Naive B cell (primary cell): ENCODE data around the gene LRP10. TPM values are rescaled to one million over a fixed set of nuclear protein-coding genes. Genes with fewer than 3 reads are reported as not detected.
"Not testable (repeated sequence)": the region's sequence is repeated elsewhere in the genome, so short reads cannot be mapped to it uniquely, and the experiment has no call there.

Source experiments
- ATAC-seq, 2 donors: fragments of 150-1000 bp; cut with Tn5 transposase; 2 replicates each; pipeline ENCODE4 v1.10.0; 2021; ENCODE audit warnings: low read depth in 2 of 2, mild to moderate bottlenecking in 2 of 2, moderate library complexity in 2 of 2
- DNase-seq: peaks from one replicate; pipeline ENCODE4 v3.0.0; 2022
- H3K27ac Mint-ChIP-seq, 6 donors: one replicate each; pipeline ENCODE4 v1.8.0; 2020 to 2022; ENCODE audit warnings: mild to moderate bottlenecking in 6 of 6, mixed read lengths in 6 of 6, moderate library complexity in 5 of 6, inconsistent platforms in 2 of 6
- H3K27me3 Mint-ChIP-seq, 3 donors: one replicate each; pipeline ENCODE4 v1.8.0; 2021 to 2022; ENCODE audit warnings: mixed read lengths in 3 of 3, mild to moderate bottlenecking in 1 of 3
- H3K36me3 Mint-ChIP-seq, 2 donors: one replicate each; pipeline ENCODE4 v1.8.0; 2020 to 2022; ENCODE audit warnings: mixed read lengths in 2 of 2, inconsistent platforms in 1 of 2, mild to moderate bottlenecking in 1 of 2
- H3K4me1 Mint-ChIP-seq, 3 donors: one replicate each; pipeline ENCODE4 v1.8.0; 2020 to 2022; ENCODE audit warnings: mixed read lengths in 3 of 3, inconsistent platforms in 1 of 3, mild to moderate bottlenecking in 1 of 3, moderate library complexity in 1 of 3
- H3K4me3 Mint-ChIP-seq, 8 donors: one replicate each; pipeline ENCODE4 v1.8.0; 2020 to 2022; ENCODE audit warnings: mild to moderate bottlenecking in 8 of 8, mixed read lengths in 8 of 8, moderate library complexity in 8 of 8, inconsistent platforms in 2 of 8
- H3K9me3 Mint-ChIP-seq, 7 donors: one replicate each; pipeline ENCODE4 v1.8.0; 2020 to 2022; ENCODE audit warnings: mixed read lengths in 7 of 7, mild to moderate bottlenecking in 5 of 7, inconsistent platforms in 2 of 7, moderate library complexity in 1 of 7
- polyA plus RNA-seq, 6 donors: library from polyadenylated mRNA; unstranded; fragments of 300-500 nt; fragmentation: Illumina TruSeq; gene quantifications; one replicate each; pipeline ENCODE4 v1.2.3, GENCODE V29; 2021; ENCODE audit warnings: low read depth in 6 of 6

LRP10 gene
- polyA plus RNA-seq, 6 donors from 2014 or later: 72.7 to 125 (median 92.6) TPM

DNA sequence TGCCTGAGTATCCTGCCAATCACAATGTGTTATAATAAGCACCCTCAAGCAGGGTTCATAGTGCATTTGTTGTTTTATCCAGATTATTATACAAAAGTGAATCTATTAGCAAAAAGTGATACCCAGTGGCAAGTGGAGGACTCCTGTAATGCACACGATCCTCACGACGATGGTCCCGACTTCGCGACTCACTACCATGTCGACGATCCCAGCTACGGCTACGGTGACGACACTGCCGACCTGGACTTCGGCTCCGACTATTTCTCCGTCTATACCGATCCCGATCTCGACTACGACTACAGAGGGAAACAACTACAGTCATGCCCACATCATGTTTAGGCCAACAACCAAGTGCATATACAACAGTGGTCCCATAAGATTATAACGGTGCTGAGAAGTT, 34.5 kb downstream of the LRP10 start:
- peaks cover 0 to 10% (median 10%) of the 10 kb centered on the region in 3 donors for H3K4me1 Mint-ChIP-seq

GRCh38 chr14:22907429-22907828, 35.9 kb downstream of the LRP10 start:
- no peaks in the 10 kb centered on the region for H3K27me3 Mint-ChIP-seq
- H3K4me1 Mint-ChIP-seq: peaks cover 10 to 20% (median 14%) of the 10 kb centered on the region in 3 donors
- no peak overlapping the region for H3K27ac Mint-ChIP-seq
- no peak overlapping the region for H3K4me3 Mint-ChIP-seq
- DNase-seq: no peak
- H3K36me3 Mint-ChIP-seq: peaks cover 30 to 33% of the 10 kb centered on the region in 2 donors
- H3K9me3 Mint-ChIP-seq: no peaks in the 10 kb centered on the region
- ATAC-seq: no peak

More for the DNA sequence above, 34.5 kb downstream of the LRP10 start:
- Mint-ChIP-seq H3K27ac (peak overlapping the region in 1 of 6 donors; percentile 38), H3K4me3 (no peak overlapping the region), H3K27me3 (no peaks in the 10 kb centered on the region), H3K36me3 (peaks cover 33 to 43% of the 10 kb centered on the region in 2 donors), H3K9me3 (no peaks in the 10 kb centered on the region)
- ATAC-seq (no peak), DNase-seq (no peak)

- H3K4me3 Mint-ChIP-seq: peak overlapping the region in 1 of 8 donors; percentile 64
- ATAC-seq (no peak), DNase-seq (no peak)
- peaks cover 15 to 22% (median 16%) of the 10 kb centered on the region in 3 donors for H3K4me1 Mint-ChIP-seq
- no peaks in the 10 kb centered on the region for H3K27me3 Mint-ChIP-seq
- no peaks in the 10 kb centered on the region for H3K9me3 Mint-ChIP-seq
- H3K27ac Mint-ChIP-seq: no peak overlapping the region
- peaks cover 30 to 33% of the 10 kb centered on the region in 2 donors for H3K36me3 Mint-ChIP-seq
These were observed 37.1 kb downstream of the LRP10 start for GRCh38 chr14:22908601-22909000.

DNA sequence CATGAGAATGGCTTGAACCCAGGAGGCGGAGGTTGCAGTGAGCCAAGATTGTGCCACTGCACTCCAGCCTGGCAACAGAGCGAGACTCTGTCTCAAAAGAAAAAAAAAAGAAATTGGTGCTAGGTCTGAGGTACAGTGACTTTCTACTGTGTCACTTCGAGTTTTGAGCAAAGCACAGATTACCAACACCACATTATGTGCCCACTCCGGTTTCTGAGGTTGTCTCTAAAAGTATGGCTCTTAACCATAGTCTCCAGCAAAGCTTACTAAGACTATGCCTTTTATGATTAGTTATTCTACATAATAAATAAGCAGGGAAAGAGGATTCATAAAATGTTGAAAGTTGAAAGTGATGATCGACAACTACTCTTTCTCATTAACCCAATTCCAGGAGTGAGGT, 39.4 kb downstream of the LRP10 start:
- Mint-ChIP-seq H3K27ac (no peak overlapping the region), H3K4me1 (peaks cover 15 to 42% (median 23%) of the 10 kb centered on the region in 3 donors), H3K27me3 (no peaks in the 10 kb centered on the region), H3K36me3 (peaks cover 15 to 16% of the 10 kb centered on the region in 2 donors), H3K4me3 (no peak overlapping the region), H3K9me3 (no peaks in the 10 kb centered on the region)
- ATAC-seq: no peak
- no peak for DNase-seq

- not testable (repeated sequence) for ATAC-seq, H3K36me3 Mint-ChIP-seq, H3K27me3 Mint-ChIP-seq, DNase-seq, H3K9me3 Mint-ChIP-seq
- Mint-ChIP-seq H3K4me3 (peak overlapping the region in 1 of 8 donors; percentile 72), H3K4me1 (peaks cover 20 to 76% (median 43%) of the 10 kb centered on the region in 3 donors), H3K27ac (peak overlapping the region in 4 of 6 donors; percentile 54 to 78 (median 63))
These were observed 43.3 kb downstream of the LRP10 start for GRCh38 chr14:22914836-22915235.

GRCh38 chr14:22915886-22916521, 44.5 kb downstream of the LRP10 start:
- Mint-ChIP-seq H3K4me3 (peak overlapping the region in 3 of 8 donors; percentile 25 to 96 (median 67)), H3K36me3 (peaks cover 5 to 7% of the 10 kb centered on the region in 2 donors), H3K4me1 (peaks cover 20 to 79% (median 43%) of the 10 kb centered on the region in 3 donors), H3K27me3 (no peaks in the 10 kb centered on the region), H3K27ac (peak overlapping the region; percentile 20 to 100 (median 80)), H3K9me3 (no peaks in the 10 kb centered on the region)
- no peak for DNase-seq
- ATAC-seq: no peak

GRCh38 chr14:22918804-22919600, 47.5 kb downstream of the LRP10 start, which contains the start of gene RBM23:
RBM23 (minus strand) TSS chr14:22919149.
- Mint-ChIP-seq H3K9me3 (no peaks in the 10 kb centered on the region), H3K36me3 (peaks cover 9 to 27% of the 10 kb centered on the region in 2 donors), H3K27me3 (no peaks in the 10 kb centered on the region), H3K27ac (peak within 1 kb of the TSS; percentile 100), H3K4me1 (peaks cover 15 to 62% (median 34%) of the 10 kb centered on the region in 3 donors), H3K4me3 (peak within 1 kb of the TSS; percentile 95 to 100 (median 98))
- ATAC-seq (peak; percentile 87 to 89), DNase-seq (peak; percentile 99)

DNA sequence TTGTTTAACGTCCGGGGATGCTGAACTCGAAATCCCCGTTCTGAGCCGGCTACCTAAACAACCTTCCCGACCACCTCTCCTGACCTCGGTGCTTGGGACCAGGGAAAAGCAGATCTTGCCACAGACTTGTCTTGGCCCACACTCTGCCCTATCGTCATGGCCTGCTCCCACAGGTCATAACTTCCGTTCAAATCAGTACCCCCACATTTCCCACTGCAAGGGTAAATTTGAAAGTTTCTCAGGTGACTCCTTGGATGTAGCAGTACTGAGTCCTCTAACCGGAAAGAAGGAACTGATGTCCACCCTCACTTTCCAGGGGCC, 48.0 kb downstream of the LRP10 start:
- H3K4me1 Mint-ChIP-seq: peaks cover 15 to 58% (median 34%) of the 10 kb centered on the region in 3 donors
- no peak for DNase-seq
- peak in 1 of 2 donors; percentile 0 for ATAC-seq
- H3K9me3 Mint-ChIP-seq: no peaks in the 10 kb centered on the region
- no peaks in the 10 kb centered on the region for H3K27me3 Mint-ChIP-seq
- H3K36me3 Mint-ChIP-seq: peaks cover 9 to 27% of the 10 kb centered on the region in 2 donors
- peak overlapping the region; percentile 100 for H3K27ac Mint-ChIP-seq
- H3K4me3 Mint-ChIP-seq: peak overlapping the region; percentile 95 to 100 (median 98)

- no peaks in the 10 kb centered on the region for H3K9me3 Mint-ChIP-seq
- no peak for DNase-seq
- H3K4me1 Mint-ChIP-seq: peaks cover 15 to 47% (median 26%) of the 10 kb centered on the region in 3 donors
- H3K36me3 Mint-ChIP-seq: peaks cover 9 to 27% of the 10 kb centered on the region in 2 donors
- no peak for ATAC-seq
- H3K4me3 Mint-ChIP-seq: peak overlapping the region in 4 of 8 donors; percentile 6 to 99 (median 54)
- peak overlapping the region in 3 of 6 donors; percentile 88 to 100 (median 100) for H3K27ac Mint-ChIP-seq
- no peaks in the 10 kb centered on the region for H3K27me3 Mint-ChIP-seq
These were observed 49.2 kb downstream of the LRP10 start for GRCh38 chr14:22920697-22921096.

GRCh38 chr14:22922294-22922693, 50.8 kb downstream of the LRP10 start:
- H3K9me3 Mint-ChIP-seq: no peaks in the 10 kb centered on the region
- H3K27me3 Mint-ChIP-seq: no peaks in the 10 kb centered on the region
- DNase-seq (no peak), ATAC-seq (no peak)
- H3K36me3 Mint-ChIP-seq: peaks cover 9 to 27% of the 10 kb centered on the region in 2 donors
- peak overlapping the region in 2 of 6 donors; percentile 23 to 54 for H3K27ac Mint-ChIP-seq
- H3K4me3 Mint-ChIP-seq: no peak overlapping the region
- peaks cover 20 to 31% (median 28%) of the 10 kb centered on the region in 3 donors for H3K4me1 Mint-ChIP-seq

DNA sequence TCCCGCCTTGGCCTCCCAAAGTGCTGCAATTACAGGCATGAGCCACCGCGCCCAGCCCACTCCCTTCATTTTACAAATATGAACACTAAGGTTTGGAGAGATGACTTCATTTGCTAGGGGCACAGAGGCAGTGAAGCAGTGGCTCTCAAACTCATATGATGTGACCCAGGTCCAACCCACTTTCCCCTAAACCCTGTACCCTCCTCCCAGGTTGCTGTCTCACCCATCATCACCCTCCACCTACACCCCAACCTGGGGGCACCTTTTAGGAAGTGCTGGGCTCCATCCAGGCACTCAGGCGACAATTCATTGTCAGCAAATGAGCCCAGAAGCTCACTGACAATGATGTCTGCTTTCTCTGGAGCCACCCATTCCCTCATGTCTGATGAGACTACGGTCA, 52.2 kb downstream of the LRP10 start:
- no peaks in the 10 kb centered on the region for H3K27me3 Mint-ChIP-seq

GRCh38 chr14:22925513-22925912, 54.0 kb downstream of the LRP10 start:
- H3K4me3 Mint-ChIP-seq: peak overlapping the region in 1 of 8 donors; percentile 48
- H3K9me3 Mint-ChIP-seq: no peaks in the 10 kb centered on the region
- DNase-seq (no peak), ATAC-seq (no peak)
- H3K27ac Mint-ChIP-seq: no peak overlapping the region
- no peaks in the 10 kb centered on the region for H3K27me3 Mint-ChIP-seq
- H3K4me1 Mint-ChIP-seq: peaks cover 0 to 12% (median 5%) of the 10 kb centered on the region in 3 donors
- peaks cover 5 to 22% of the 10 kb centered on the region in 2 donors for H3K36me3 Mint-ChIP-seq

More for the DNA sequence above, 52.2 kb downstream of the LRP10 start:
- DNase-seq (no peak), ATAC-seq (no peak)
- Mint-ChIP-seq H3K36me3 (peaks cover 9 to 25% of the 10 kb centered on the region in 2 donors), H3K4me3 (no peak overlapping the region), H3K9me3 (no peaks in the 10 kb centered on the region), H3K27ac (peak overlapping the region in 3 of 6 donors; percentile 26 to 84 (median 43)), H3K4me1 (peaks cover 14 to 18% (median 17%) of the 10 kb centered on the region in 3 donors)

- no peaks in the 10 kb centered on the region for H3K9me3 Mint-ChIP-seq
- no peak for ATAC-seq
- H3K27ac Mint-ChIP-seq: no peak overlapping the region
- H3K27me3 Mint-ChIP-seq: no peaks in the 10 kb centered on the region
- peaks cover 0 to 12% (median 5%) of the 10 kb centered on the region in 3 donors for H3K4me1 Mint-ChIP-seq
- H3K4me3 Mint-ChIP-seq: peak overlapping the region in 4 of 8 donors; percentile 35 to 63 (median 52)
- peaks cover under 1 to 17% of the 10 kb centered on the region in 2 donors for H3K36me3 Mint-ChIP-seq
- DNase-seq: no peak
These were observed 54.8 kb downstream of the LRP10 start for GRCh38 chr14:22926316-22926715.
